ENCODE results near the gene LASP1NB.
"Not testable (repeated sequence)": the region's sequence is repeated elsewhere in the genome, so short reads cannot be mapped to it uniquely, and the experiment has no call there.

The LASP1NB gene

DNA sequence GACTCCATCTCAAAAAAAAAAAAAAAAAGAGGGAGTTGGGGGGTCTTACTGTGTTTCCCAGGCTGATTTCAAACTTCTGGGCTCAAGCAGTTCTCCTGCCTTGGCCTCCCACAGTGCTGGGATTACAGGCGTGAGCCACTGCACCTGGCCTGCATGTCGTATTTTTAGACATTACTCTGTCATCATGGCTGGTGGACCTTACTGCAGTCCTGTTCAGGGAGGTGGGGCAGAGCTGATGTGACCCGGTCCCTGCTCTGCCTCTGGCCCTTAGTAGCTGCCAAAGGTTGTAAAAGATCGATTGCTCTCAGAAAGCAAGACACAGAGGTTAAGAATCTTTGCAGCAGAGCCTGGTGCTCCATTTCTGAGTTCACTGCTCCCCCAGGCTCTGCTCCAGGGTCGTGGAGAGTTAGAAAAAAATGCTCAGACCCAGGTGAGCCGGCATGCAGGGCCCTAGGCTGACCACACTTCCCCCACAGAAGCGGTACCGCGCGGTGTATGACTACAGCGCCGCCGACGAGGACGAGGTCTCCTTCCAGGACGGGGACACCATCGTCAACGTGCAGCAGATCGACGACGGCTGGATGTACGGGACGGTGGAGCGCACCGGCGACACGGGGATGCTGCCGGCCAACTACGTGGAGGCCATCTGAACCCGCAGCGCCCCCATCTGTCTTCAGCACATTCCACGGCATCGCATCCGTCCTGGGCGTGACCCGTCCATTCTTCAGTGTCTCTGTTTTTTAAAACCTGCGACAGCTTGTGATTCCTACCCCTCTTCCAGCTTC, 7.1 kb upstream of the LASP1NB start:
- no peak for DNase-seq (ENCODE audit: low read depth)

- DNase-seq (ENCODE audit: low read depth) = no peak
Observed at GRCh38 chr17:38918916-38919315, 6.5 kb upstream of the LASP1NB start.

- DNase-seq (ENCODE audit: low read depth) = no peak
Observed at GRCh38 chr17:38919316-38920078, 5.9 kb upstream of the LASP1NB start.

- DNase-seq (ENCODE audit: low read depth) = no peak
Observed at GRCh38 chr17:38920374-38921291, 4.8 kb upstream of the LASP1NB start.

DNA sequence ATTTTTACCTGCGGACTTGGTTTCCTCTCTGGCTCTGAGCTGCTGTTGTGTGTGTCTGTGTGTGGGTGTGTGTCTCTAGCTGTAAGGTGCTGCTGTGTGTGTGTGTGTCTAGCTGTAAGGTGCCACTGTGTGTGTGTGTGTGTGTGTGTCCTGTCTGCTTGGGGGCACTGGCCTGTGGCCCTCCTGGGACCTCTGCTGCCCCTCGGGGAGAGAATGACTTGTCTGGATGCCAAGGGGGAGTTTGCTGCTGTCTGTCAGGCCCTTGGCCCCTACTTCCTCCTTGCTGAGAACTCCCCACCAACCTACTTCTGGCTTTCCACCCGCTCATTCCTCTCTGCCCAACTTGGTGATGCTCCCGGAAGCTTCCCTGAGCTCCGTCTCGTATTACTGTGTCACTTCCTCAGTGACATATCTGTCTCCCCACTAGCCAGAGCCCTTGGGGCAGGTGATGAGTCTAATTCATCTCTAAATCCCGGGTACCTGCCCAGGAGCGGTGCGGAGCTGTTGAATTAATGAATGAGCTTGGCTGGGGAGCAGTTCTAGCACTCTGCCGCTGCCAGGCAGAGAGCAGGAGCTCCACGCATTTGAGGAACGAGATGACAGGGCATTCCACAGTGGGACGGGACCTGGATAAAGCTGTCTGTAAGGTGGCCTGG, 3.5 kb upstream of the LASP1NB start:
- no peak for DNase-seq (ENCODE audit: low read depth)

DNA sequence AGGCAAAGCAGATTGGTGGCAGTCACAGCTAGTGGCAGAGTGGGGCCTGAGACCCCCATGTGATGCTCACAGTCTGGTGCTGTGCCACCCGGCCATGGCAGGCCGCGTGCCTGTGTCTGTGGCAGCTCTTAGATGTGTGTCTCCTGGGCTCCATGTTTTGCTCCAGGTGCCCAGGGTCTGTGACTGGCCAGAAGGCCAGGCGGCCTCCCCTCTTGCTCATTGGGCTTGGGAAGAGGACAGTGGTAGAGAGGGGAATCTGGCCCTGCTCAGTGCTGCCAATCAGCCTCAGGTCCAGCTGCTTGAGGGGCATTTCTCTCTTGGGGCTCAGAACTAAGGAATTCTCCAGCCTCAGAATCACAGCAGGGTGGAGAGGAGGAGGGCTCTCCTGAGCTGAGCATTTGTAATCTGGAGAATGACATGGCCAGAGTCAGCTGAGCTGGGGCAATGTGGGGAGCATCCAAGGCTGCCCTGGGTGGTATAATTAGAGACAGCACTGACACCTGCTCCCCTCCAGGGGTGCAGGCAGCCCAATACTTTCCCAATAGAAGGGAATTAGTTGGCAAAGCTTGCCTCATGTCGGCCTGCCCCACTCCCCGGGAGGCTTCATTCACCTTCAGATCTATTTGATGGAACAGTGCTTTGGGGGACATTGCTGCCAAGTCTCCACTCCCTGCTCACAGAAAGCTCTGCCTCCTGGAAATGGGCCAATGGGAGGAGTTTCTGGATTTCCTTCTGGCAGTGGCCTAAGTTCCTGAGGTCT, 2.7 kb upstream of the LASP1NB start:
- no peak for DNase-seq (ENCODE audit: low read depth)

DNA sequence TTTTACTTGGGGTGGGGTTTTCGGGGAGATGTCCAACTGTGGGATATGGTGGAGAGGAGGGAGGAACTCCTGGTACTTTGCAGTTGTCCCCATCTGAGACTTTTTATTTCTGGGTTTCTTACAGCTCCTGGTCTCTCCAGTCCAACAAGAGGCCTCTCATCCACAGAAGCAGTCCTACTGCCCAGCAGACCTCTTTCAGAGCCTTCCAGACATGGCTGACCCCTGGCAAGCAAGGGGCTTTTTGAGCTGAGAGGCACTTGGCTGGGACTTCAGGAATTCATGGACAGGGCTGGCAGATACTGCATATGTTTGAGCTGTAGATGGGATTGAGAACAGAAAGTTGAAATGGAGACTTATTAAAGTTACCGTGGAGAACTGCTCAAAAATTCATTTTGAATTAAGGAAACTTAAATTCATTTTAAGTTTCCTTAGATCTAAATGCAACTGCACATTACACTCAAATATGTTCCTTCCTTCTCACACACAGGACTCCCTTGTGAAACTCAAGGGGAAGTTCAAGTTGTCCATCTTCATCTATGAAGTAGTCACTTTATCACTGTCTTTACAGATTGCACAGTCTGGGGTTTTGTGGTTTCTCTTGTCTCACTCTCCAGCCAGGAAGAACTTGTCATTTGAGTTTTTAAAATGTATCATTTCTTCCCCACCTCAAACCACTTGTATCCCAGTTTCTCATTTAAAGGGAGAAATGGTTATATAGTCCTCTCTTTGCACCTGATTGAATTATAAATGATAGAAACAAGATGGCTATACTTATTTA, 1.1 kb downstream of the LASP1NB start:
- DNase-seq (ENCODE audit: low read depth) = no peak

GRCh38 chr17:38930782-38931181, 5.4 kb downstream of the LASP1NB start:
- DNase-seq (ENCODE audit: low read depth) = not testable (repeated sequence)

- DNase-seq (ENCODE audit: low read depth) = not testable (repeated sequence)
Observed at GRCh38 chr17:38933962-38934361, 8.5 kb downstream of the LASP1NB start.

DNA sequence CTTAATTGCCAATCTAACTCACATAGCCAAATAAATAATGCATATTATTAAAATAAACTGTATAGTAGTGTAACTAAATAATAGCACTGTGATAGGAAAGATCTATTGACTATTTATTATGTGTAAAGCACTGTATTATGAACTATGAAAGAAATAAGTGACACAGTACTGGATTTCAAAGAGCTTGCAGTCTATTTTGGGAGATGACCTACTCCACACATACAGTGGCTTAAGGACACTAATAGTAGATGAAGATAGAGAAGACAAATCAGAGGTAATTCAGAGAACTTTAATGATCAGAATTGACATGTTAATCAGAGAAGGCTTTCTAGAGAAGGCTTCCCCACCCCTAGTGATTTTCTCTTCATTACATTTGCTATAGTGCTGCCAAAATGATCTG, 14.6 kb downstream of the LASP1NB start:
- no peak for DNase-seq (ENCODE audit: low read depth)

- no peak for DNase-seq (ENCODE audit: low read depth)
Observed at GRCh38 chr17:38940404-38940803, 15.0 kb downstream of the LASP1NB start.

GRCh38 chr17:38942696-38943334, 17.4 kb downstream of the LASP1NB start:
- no peak for DNase-seq (ENCODE audit: low read depth)

DNA sequence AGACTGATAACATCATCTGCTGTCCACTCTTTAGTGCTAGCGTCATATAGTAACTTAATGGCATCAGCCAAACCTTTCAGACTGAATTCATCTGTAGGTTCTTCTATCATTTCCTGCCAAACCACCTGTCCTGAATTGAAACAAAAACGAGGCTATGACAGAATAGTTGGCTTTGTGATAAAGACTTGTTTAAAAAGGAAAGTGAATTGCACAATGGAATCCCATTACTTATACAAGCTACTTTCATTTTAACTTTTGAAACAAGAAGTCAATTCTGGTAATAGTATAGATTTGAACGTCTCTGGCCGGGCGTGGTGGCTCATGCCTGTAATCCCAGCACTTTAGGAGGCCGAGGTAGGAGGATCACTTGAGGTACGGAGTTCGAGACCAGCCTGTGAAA, 18.2 kb downstream of the LASP1NB start:
- DNase-seq (ENCODE audit: low read depth) = no peak

DNA sequence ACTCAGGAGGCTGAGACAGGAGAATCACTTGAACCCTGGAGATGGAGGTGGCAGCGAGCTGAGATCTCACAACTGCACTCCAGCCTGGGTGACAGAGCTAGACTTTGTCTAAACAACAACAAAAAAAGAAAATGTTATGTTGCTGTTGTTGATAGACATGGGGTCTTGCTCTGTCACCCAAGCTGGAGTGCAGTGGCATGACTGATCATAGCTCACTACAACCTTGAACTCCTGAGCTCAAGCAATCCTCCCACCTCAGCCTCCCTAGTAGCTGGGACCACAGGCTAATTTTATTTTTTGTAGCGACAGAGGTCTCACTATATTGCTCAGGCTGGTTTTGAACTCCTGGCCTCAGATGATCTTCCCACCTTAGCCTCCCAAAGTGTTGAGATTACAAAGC, 21.8 kb downstream of the LASP1NB start:
- no peak for DNase-seq (ENCODE audit: low read depth)

DNA sequence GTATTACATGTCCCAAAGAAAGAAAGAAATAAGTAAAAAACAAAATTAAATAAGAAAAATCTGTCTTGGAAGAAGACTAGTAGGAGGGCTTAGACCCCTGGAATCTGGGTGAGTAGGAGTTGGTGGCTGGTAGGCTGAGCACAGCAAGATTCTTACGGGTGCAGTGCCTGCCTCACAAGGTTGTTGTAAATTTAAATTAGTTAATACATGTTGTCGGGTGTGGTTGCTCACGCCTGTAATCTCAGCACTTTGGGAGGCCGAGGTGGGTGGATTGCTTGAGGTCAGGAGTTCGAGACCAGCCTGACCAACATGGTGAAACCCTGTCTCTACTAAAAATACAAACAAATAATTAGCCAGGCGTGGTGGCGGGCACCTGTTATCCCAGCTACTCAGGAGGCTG, 28.4 kb downstream of the LASP1NB start:
- not testable (repeated sequence) for DNase-seq (ENCODE audit: low read depth)

DNA sequence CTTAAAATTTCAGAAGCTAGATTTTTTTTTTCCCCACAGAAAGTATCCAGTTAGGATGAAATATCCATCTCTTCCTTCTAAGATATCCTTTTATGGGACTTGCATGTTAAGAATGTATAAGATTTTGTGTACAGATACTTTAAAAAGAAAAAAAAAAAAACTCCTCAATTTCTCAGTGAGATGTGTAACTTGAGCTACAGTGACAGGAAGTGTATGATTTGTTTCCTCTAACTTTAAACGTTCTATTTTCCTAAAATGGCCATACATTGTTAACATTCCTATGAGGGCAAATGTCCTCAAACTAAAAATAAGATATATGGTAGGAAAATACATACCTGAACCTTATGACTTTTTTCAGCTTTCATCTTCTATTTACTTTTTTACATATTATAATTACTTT, 32.9 kb downstream of the LASP1NB start:
- DNase-seq (ENCODE audit: low read depth) = no peak

- DNase-seq (ENCODE audit: low read depth) = no peak
Observed at GRCh38 chr17:38958756-38959155, 33.3 kb downstream of the LASP1NB start.

DNA sequence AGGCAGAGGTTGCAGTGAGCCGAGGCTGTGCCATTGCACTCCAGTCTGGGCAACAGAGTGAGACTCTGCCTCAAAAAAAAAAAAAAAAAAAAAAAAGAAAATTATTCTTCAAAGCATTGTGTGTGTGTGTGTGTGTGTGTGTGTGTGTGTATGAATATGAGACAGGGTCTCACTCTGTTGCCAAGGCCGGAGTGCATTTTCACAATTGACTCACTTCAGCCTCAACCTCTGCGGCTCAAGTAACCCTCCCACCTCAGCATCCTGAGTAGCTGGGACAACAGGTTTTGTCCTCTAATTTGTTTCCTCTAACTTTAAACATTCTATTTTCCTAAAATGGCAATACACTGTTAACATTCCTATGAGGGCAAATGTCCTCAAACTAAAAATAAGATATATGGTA, 34.1 kb downstream of the LASP1NB start:
- no peak for DNase-seq (ENCODE audit: low read depth)

- DNase-seq (ENCODE audit: low read depth) = no peak
Observed at GRCh38 chr17:38960402-38960801, 35.0 kb downstream of the LASP1NB start.

- DNase-seq (ENCODE audit: low read depth) = no peak
Observed at GRCh38 chr17:38961413-38961812, 36.0 kb downstream of the LASP1NB start.
